ENCODE measurements around the gene JOSD1. TPM values are rescaled to one million over a fixed set of nuclear protein-coding genes. Genes with fewer than 3 reads are reported as not detected.

JOSD1 gene
- total and polyA plus RNA-seq, 10 of the 15 experiments (the other 5 are each of a cell fraction or from before 2014, with no cell fraction given), result 6.2 to 54.6 (median 40.5) TPM

DNA sequence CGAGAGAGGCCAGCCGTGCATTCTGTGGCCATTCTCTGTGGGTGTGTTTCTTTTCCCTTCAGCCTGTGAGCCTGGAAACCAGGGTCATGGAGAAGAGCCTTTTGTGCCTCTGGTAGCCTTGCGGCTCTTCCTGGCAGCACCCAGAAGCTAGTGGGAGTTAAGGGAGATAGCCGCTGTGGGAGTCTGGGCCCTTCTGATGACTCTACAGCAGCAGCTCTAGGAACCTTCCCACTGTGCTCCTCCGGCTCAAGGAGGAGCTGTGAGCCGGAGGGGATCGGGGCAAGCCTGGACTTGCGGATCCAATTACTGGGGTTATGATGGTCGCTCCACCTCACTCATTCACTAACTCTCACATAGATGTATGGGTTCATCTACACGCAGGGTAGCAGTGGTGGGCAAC lies 15.5 kb upstream of the JOSD1 start:
- ChIA-PET RAD21 (ENCODE audit: unreplicated experiment) (no interaction called here), POLR2A (interaction anchor here (0.5 kb wide), 1 partner anchor 12 kb away, joined by 3 read pairs; no protein-coding TSS in a partner anchor), CTCF (interaction anchor here (2.6 kb wide), 1 partner anchor 9 kb away, joined by 7 read pairs; no protein-coding TSS in a partner anchor), SMC1A (ENCODE audit: uncharacterized antibody, unreplicated experiment) (no interaction called here)
- Histone ChIP-seq H3K4me3 (no peak overlapping the region), H4K20me1 (ENCODE audit: control insufficient read depth, insufficient read depth) (peaks cover 12% of the 10 kb centered on the region), H3K4me2 (ENCODE audit: control insufficient read depth, insufficient read depth) (no peak overlapping the region), H3K36me3 (ENCODE audit: control insufficient read depth in 2 of 2, insufficient read depth in 2 of 2, low read length in 1 of 2) (peaks cover 26 to 37% of the 10 kb centered on the region in 2 experiments), H3K27ac (ENCODE audit: control insufficient read depth, insufficient read depth) (no peak overlapping the region), H3K4me1 (ENCODE audit: control insufficient read depth, insufficient read depth, low read length) (no peaks in the 10 kb centered on the region; the same call in 1 of the 2 replicates), H2AFZ (ENCODE audit: control insufficient read depth, low read depth, low read length) (no peak overlapping the region), H3K9ac (ENCODE audit: control insufficient read depth, insufficient read depth, low read length) (no peak overlapping the region), H3K27me3 (replicated peaks in 1 of 2; ENCODE audit: control insufficient read depth in 2 of 2, insufficient read depth in 2 of 2, low read length in 1 of 2) (no peaks in the 10 kb centered on the region), H3K9me3 (replicated peaks; ENCODE audit: control insufficient read depth, insufficient read depth, low read length) (no peaks in the 10 kb centered on the region), H3K79me2 (ENCODE audit: control insufficient read depth, insufficient read depth, low read length) (peaks cover 35% of the 10 kb centered on the region)
- in situ Hi-C loops (cut with MboI), result no loop called here
- no TSS peak for BruUV-seq (replicated peaks)
- no peak for FAIRE-seq
- no peak for ATAC-seq
- intact Hi-C loops (cut with micrococcal nuclease; ENCODE audit: unreplicated experiment), result no loop called here
- TF ChIP-seq KDM1A (IDR thresholded peaks at IDR 0.05; ENCODE audit: borderline replicate concordance) (no peak), PBX3 (IDR thresholded peaks at IDR 0.05; ENCODE audit: insufficient replicate concordance, low read depth, low read length) (no peak), IKZF1 (conservative IDR thresholded peaks at IDR 0.05) (no peak), YBX1 (IDR thresholded peaks at IDR 0.05) (no peak), CEBPB (IDR thresholded peaks at IDR 0.05; ENCODE audit: borderline replicate concordance in 1 of 2, low read depth in 2 of 2, low read length in 2 of 2) (no peak), YY1 (IDR thresholded peaks at IDR 0.05; ENCODE audit: low read depth, low read length) (no peak), JUND (IDR thresholded peaks at IDR 0.05; ENCODE audit: low read depth, low read length) (no peak), SIN3A (IDR thresholded peaks at IDR 0.05; ENCODE audit: low read depth, low read length) (no peak)
- DNase-seq (ENCODE audit: low read depth, low spot score), result no peak
- 99% methylated on average over 10 of the region's 10 CpGs for WGBS (ENCODE audit: insufficient coverage, insufficient replicate concordance, low lambda C conversion rate, missing lambda C conversion rate)
